ENCODE results near the gene BOD1L2. TPM values are rescaled to one million over a fixed set of nuclear protein-coding genes. Genes with fewer than 3 reads are reported as not detected.

Gene BOD1L2
- total RNA-seq, 1 donor from 2014 or later: not detected

DNA sequence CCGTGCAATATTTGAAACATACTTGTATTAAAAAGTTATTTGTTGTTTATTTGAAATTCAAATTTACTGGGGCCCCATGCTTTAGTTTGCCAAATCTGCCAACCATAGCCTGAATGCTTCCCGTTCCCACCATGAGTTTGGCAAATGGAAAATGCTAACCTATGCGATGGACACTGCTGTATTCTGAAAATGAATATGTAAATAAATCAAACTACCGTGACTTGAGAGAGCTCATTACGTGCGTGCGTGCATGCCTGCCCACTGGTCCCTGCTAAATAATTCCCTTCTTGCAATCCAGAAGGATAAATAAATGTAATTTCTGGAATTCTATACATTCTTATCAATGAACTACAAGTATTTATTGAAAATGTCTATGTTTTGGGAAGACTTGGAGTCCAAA, 3.2 kb downstream of the BOD1L2 start:
- no peak for DNase-seq (ENCODE audit: low read depth, low spot score)

DNA sequence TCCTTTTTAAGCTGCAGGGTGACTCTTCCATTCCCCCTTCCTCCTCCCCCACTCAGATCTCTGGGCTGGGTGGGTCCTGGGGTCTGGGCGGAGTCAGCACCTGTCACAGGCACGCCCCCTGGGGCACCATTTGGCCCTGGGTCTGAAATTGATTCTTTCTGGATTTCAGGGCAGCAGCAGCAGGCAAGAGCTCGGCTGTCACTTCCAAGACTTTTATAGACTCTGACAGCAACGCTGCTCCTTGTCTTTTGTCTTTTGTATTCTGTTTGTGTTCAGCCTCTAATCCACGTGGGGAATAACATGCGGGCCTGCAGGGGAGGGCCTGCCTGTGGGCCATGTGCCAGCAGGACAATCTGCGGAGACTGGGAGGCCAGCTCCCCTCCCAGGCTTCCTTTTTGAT, 3.9 kb downstream of the BOD1L2 start:
- no peak for DNase-seq (ENCODE audit: low read depth, low spot score)

DNA sequence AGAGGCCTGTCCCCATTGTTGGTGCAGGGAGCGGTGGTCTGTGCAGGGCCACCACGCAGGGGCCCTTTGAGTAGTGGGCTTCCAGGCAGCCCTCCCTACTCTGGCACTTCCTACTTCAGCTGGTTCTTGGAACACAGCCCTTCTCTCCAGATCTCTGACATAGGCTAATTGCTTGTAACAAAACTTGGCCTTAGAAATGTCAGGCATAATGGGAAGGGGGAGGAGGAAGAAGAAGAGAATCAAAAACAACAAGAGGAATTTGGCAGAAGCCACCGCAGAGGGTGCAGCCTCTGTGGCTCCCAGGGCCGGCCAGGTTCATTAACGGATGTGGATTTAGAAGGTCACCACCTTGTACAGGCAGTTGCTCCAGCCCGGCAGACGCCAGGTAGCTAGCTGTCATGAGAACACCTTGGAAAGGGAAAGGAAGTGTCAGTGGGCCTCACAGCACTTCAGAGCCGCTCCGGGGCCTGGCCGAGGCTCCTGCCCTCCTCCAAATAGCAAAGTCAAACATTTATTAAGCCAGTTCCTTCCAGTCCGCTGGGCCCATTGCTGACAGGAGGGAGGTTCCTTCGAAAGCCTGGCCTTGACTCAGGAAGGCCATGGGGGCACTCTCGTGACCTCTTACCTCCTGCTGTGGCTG, 7.4 kb downstream of the BOD1L2 start:
- DNase-seq (ENCODE audit: low read depth, low spot score): no peak

DNA sequence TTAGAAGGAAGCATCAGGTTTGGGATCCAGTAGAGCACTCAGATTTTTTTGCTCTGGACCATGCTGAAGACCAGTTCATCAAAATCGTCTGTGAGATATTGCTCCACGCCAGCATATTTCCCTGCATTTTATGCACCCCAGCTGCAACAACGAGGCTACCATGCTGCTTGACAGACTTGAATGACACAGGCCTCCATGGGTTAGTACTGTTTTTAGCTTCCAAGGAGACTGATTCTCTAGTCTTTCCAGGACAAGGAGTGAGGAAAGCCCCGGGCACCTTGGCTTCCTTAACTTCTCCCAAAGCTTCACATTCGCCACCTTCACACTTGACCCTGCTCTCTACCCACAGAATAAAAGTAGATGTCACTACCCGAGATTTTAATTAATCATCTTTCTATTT, 17.5 kb downstream of the BOD1L2 start:
- no peak for DNase-seq (ENCODE audit: low read depth, low spot score)

DNA sequence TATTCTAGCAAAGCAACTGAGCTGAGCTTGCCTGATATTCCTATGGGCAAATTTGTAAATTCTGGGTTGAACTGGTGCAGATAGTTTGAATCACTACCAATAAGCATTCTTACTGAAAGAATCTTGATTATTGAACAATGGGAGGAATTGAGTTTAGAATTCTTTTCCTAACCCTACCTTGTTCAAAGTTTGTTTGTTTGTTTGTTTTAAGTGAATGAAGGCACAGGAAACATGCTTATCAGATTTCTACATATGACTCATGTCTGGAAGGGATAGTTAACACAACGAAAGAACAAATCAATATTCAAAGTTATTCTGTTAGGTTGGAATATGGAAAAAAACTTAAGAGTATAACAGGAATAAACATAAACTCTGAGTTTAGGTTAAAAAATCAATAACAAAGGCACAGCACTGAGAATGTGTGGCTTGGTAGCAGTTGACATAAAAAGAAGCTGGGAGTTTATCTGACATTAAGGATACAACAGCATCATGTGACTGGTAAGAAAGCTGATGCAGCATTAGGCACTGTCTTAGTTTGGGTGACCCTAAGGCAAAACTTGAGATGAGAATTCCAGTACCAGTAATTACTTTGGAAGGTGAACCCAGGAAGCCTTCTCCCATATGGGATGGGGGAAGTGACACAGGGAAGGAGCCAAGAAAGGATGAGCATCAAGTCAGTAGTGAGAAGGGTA, 20.9 kb downstream of the BOD1L2 start:
- no peak for DNase-seq (ENCODE audit: low read depth, low spot score)

DNA sequence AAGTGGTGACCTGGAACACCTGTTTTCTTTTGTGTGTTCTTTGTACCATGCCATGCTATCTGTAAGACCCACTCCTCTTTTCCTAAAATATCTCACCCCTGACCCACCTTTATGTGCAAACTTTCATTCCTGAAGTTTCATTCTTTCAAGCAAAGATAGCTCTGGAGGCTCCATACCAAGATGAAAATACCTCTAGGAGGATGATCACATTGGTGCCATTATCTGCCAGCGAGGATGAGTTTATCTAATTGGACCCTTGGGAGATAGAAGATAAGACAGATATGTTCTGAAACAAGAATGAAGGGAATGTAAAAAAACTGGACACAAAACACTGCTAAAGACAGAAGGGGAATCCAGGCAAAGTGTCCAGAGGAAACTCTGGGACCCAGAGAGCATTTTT, 24.1 kb downstream of the BOD1L2 start:
- no peak for DNase-seq (ENCODE audit: low read depth, low spot score)

DNA sequence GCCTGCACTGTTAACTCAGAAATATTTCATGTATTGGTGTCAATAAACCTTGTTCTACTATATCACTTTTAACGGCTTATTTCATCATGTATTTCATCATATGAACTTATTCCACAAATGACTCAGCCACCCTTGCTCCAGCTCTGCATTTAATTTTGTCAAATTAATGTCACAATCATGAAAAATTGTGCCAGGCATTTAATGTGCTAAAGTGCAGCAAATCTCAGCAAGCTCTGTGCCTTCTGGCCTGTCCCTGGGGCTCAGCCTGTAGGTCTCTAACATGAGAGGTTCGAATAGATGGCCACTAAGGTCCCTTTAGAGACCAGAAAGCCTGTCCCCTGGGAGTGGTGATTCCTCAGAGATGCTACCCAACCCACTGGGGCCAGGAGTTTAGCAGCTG, 28.6 kb downstream of the BOD1L2 start:
- no peak for DNase-seq (ENCODE audit: low read depth, low spot score)

DNA sequence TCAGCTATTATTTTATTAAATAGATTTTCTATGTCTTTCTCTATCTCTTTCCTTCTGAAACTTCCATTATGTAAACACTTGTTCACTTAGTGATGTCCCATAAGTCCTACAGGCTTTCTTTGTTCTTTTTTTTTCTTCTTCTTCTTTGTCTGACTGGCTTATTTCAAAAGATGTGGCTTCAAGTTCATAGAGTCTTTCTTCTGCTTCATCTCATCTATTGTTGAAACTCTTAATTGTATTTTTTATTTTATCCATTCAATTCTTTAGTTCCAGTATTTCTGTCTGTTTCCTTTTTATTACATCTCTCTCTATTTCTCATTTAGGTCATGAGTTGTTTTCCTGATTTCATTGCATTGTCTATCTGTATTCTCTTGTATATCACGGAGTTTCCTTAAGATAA, 38.5 kb downstream of the BOD1L2 start:
- DNase-seq (ENCODE audit: low read depth, low spot score): no peak

DNA sequence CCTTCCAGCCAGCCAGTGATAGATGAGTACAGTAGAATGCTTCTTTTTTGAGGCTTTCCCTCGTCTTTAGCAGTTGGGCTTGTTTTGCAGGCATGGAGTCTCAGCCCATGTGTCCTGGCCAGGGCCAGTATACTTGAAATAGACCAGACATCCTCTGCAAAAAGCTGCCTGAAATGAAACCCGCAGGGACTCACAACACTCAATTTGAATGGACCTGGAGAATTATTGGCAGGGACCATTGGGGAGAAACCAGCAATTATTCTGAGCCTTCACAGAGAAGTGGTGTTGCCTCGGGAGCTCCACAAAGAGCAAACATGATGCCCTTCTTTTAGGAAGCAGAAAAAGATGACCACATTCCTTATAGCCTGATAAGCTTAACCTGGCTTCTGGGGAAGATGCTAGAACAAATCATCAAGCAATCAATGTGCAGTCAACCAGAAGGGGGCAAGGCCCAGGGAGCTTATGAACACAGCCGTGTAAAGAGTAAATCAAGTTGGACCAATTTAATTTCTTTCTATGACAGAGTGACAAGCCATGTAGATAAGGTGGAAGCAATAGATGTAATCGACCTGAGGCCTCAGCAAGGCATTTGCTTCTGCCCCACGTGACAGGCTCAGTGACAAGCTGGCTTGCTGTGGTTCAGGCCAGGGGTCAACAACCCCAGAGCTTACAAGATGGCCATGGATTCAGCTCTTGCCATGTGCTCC, 42.1 kb downstream of the BOD1L2 start:
- no peak for DNase-seq (ENCODE audit: low read depth, low spot score)

DNA sequence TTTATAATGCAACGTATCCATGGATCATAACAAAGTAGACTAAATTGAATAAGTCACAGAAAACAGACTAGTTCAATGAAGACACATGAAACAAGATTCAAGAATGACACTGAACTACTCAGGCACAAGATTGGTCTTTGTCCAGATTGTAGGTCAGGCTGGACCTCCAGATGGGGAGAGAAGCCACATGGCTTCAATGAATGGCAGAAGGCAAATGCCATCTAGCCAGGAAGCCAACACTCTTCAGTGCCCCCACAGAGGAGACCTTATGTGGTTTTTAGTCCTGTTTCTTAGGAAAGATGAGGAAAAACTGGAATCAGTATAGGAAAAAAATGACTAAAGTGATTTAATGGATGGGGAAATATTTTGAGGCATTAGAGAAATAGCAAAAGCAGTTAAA, 43.1 kb downstream of the BOD1L2 start:
- DNase-seq (ENCODE audit: low read depth, low spot score): no peak

DNA sequence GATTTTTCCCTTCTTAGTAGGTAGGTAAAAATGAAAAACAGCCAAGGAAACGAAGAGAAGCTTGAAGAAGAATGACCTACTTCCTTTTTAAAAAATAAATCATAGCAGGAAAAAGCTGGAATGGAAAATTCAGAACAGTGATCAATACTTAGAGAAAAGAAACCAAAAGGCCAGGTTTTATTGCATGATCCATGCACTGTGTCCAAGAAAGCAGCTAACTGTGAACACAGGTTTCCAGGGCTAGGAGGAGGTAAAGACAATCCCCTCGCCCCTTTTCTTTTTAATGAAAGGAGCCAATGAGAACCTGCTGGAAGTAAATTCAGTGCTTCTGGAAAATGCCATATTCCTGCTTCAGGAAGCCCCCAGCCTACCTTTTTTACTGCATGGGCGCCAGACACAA, 47.2 kb downstream of the BOD1L2 start:
- DNase-seq (ENCODE audit: low read depth, low spot score): no peak

DNA sequence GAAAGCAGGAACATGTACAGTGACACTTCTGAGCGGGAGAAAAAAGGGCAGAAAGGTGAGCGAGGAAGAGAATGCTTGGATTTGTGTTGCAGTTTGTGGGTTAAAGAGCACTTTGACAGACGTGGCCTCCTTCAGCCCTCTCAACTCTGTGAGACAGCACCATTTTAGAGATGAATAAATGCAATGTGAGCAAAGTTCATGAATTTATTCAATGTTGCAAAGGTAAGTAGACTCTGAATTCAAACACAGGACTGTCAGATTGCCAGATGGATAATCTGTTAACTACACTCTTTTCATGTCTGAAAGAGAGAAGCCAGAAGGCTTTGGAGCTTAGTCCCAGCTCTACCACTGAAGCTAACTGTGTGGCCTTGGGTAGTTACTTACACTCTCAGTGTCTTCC, 47.7 kb downstream of the BOD1L2 start:
- DNase-seq (ENCODE audit: low read depth, low spot score): no peak

DNA sequence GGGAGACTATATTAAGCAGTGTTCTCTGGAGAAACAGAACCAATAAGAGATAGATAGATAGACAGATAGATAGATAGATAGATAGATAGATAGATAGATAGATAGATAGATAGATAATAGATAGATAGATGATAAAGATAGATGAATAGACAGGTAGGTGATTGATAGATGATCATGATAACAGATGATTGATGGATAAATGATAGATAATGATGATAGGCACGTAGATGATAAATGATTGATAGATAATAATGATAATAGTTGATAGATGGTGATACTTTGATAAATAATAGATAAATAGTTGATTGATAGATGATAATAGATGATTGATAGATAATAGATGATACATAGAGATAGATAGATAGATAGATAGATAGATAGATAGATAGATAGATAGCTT, 48.5 kb downstream of the BOD1L2 start:
- DNase-seq (ENCODE audit: low read depth, low spot score): no peak

DNA sequence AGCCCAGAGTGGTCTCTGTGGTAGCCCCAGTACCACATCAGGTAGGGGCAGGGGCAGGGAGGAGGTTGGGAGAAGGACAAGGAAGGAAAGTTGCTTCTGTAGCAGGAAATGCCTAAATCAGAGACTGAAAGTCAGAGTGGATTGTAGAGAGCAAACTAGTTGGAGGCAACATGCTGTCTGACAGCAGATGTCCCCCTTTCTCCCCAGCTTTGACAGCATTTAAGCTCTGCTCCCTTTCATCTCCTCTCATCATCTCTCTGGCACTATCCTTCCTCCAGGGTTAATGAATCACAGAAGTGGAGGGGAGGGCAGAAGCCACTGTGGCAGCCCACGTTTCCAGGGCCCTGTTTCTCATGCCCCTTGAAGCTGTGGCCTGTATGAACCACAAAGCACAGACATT, 50.4 kb downstream of the BOD1L2 start:
- no peak for DNase-seq (ENCODE audit: low read depth, low spot score)

DNA sequence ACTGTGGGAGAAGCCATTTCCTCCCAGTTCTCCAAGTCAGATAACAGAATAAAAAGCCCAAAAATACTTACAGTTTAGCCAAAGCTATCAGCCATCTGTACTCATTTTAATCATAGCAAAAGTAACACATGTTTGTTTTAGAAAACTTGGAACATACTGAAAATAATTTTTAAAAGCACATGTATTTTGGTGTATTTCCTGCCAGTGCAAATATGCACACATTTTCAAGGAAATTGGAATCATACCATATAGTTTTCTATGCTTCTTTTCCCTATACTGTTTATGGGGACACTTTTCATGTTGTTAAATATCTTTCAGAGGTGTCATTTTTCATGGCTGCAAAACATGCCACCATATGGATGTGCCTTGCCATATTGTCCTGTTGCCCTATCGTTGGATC, 51.2 kb downstream of the BOD1L2 start:
- no peak for DNase-seq (ENCODE audit: low read depth, low spot score)

Other genes starting within 250 kb of the BOD1L2 start
- gene ST8SIA3, start 205.5 kb downstream of the BOD1L2 start, total RNA-seq: not detected in 2 replicates

All from pulmonary artery endothelial cell (primary cell).